Stimulated activated CD4-positive, alpha-beta T cell treated with anti-CD3 and anti-CD28 coated beads, Interleukin-1b, Interleukin-23, amount 100 ng/mL, for 48 hours (primary cell): ENCODE measurements around the gene MC2R.
"Not testable (repeated sequence)": the region's sequence is repeated elsewhere in the genome, so short reads cannot be mapped to it uniquely, and the experiment has no call there.

Experiments
- DNase-seq: peaks from one replicate; pipeline ENCODE4 v3.0.0-alpha.2; 2020

The MC2R gene

GRCh38 chr18:13892098-13892497, 23.2 kb downstream of the MC2R start:
- DNase-seq, result no peak

GRCh38 chr18:13890761-13891361, 24.5 kb downstream of the MC2R start:
- no peak for DNase-seq

GRCh38 chr18:13889671-13890070, 25.7 kb downstream of the MC2R start:
- no peak for DNase-seq

- no peak for DNase-seq
Measured at GRCh38 chr18:13888191-13888716, 27.1 kb downstream of the MC2R start.

GRCh38 chr18:13885009-13885408, 30.3 kb downstream of the MC2R start:
- DNase-seq, result no peak

GRCh38 chr18:13879937-13880336, 35.4 kb downstream of the MC2R start:
- DNase-seq, result no peak

GRCh38 chr18:13879492-13879891, 35.8 kb downstream of the MC2R start:
- DNase-seq, result no peak

GRCh38 chr18:13878857-13879256, 36.5 kb downstream of the MC2R start:
- no peak for DNase-seq

- no peak for DNase-seq
Measured at GRCh38 chr18:13877157-13877556, 38.2 kb downstream of the MC2R start.

GRCh38 chr18:13874558-13874957, 40.8 kb downstream of the MC2R start:
- DNase-seq, result no peak

- DNase-seq, result no peak
Measured at GRCh38 chr18:13872932-13873331, 42.4 kb downstream of the MC2R start.

- no peak for DNase-seq
Measured at GRCh38 chr18:13872373-13872772, 43.0 kb downstream of the MC2R start.

- DNase-seq, result no peak
Measured at GRCh38 chr18:13871701-13872100, 43.6 kb downstream of the MC2R start.

- DNase-seq, result no peak
Measured at GRCh38 chr18:13868501-13869271, 46.6 kb downstream of the MC2R start.

GRCh38 chr18:13862898-13863297, 52.4 kb downstream of the MC2R start:
- not testable (repeated sequence) for DNase-seq

- DNase-seq, result no peak
Measured at GRCh38 chr18:13849791-13850190, 65.5 kb downstream of the MC2R start.

- no peak for DNase-seq
Measured at GRCh38 chr18:13836559-13836958, 78.8 kb downstream of the MC2R start.

GRCh38 chr18:13835202-13835601, 80.1 kb downstream of the MC2R start:
- no peak for DNase-seq

GRCh38 chr18:13834496-13835015, 80.8 kb downstream of the MC2R start:
- DNase-seq, result no peak
